ENCODE results near the gene SNX9.
"Not testable (repeated sequence)": the region's sequence is repeated elsewhere in the genome, so short reads cannot be mapped to it uniquely, and the experiment has no call there.

The SNX9 gene

DNA sequence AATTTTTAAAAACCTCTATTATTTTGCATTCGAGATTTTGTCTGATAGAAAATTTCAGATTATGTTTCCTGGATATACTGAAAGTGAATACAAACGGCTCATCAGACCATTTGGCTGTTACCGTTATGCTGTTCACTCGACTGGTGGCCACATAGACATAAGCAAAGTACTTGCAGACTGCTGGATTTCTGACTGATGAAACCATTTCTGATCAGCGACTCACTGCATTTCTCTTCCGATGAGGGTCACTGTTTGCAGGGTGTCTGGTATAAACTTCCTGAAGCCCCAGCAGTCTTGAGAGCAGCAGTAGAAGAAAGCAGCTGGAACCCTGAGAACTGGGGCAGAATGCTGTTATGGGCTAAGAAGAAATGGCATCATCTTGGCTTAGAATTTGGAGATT is 17.7 kb downstream of the SNX9 start:
- TF ChIP-seq, protein P1, sequence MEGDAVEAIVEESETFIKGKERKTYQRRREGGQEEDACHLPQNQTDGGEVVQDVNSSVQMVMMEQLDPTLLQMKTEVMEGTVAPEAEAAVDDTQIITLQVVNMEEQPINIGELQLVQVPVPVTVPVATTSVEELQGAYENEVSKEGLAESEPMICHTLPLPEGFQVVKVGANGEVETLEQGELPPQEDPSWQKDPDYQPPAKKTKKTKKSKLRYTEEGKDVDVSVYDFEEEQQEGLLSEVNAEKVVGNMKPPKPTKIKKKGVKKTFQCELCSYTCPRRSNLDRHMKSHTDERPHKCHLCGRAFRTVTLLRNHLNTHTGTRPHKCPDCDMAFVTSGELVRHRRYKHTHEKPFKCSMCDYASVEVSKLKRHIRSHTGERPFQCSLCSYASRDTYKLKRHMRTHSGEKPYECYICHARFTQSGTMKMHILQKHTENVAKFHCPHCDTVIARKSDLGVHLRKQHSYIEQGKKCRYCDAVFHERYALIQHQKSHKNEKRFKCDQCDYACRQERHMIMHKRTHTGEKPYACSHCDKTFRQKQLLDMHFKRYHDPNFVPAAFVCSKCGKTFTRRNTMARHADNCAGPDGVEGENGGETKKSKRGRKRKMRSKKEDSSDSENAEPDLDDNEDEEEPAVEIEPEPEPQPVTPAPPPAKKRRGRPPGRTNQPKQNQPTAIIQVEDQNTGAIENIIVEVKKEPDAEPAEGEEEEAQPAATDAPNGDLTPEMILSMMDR (IDR thresholded peaks at IDR 0.05; ENCODE audit: low read depth, low read length) = no peak
- H3K4me3 ChIP-seq (replicated peaks in 1 of 2; ENCODE audit: low read depth in 2 of 2, low read length in 2 of 2) = no peak overlapping the region
- DNase-seq (ENCODE audit: low read depth in 2 of 2) = peak; percentile 58 to 62

DNA sequence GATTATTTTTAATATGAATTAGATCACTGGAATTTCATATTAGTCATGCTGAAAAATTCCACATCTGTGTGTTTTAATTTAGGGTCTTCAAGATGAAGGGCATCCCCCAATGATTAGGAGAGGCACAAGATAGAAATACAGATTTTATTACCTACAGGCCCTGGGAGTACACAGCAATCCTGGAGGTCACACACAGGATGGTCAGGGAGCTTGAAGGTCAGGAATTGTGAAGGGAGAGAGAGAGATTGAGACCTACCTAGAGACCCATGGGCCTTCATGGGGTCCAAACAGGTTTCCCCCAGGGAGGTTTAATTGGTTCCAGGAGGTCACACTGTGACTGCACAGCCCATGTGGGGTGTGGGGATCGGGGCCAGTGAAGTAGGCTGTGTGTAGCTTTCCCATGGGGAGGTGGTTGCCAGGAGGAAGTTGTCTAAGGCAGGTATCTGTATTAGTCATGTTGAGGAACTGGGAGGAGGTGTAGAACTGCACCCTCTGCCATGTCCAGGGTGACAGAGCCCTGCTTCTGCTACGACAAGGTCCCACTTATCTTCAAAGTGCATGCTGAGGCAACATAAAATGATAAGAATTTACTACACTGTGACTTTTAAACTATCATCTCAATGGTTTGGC is 18.3 kb downstream of the SNX9 start:
- TF ChIP-seq, protein P1 (IDR thresholded peaks at IDR 0.05; ENCODE audit: low read depth, low read length) = peak; percentile 3
- peak in 1 of 2 donors; percentile 29 for DNase-seq (ENCODE audit: low read depth in 2 of 2)
- no peak overlapping the region for H3K4me3 ChIP-seq (replicated peaks in 1 of 2; ENCODE audit: low read depth in 2 of 2, low read length in 2 of 2)

DNA sequence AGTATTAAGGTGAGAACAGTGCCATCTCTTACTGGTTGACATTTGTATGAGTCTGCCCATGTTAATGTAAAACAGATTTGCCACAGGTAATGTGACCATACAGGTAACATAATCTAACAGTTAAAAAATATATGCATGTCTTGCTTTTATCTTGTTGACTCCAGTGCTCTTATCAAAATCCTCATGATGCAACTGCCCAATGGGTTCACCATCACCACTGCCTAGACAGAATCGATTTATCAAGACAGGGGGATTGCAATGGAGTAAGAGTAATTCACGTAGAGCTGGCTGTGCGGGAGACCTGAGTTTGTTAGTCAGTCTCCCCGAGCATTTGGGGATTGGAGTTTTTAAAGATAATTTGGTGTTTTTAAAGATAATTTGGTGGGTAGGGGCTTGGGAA is 19.2 kb downstream of the SNX9 start:
- TF ChIP-seq, protein P1 (IDR thresholded peaks at IDR 0.05; ENCODE audit: low read depth, low read length) = no peak
- no peak overlapping the region for H3K4me3 ChIP-seq (replicated peaks in 1 of 2; ENCODE audit: low read depth in 2 of 2, low read length in 2 of 2)

DNA sequence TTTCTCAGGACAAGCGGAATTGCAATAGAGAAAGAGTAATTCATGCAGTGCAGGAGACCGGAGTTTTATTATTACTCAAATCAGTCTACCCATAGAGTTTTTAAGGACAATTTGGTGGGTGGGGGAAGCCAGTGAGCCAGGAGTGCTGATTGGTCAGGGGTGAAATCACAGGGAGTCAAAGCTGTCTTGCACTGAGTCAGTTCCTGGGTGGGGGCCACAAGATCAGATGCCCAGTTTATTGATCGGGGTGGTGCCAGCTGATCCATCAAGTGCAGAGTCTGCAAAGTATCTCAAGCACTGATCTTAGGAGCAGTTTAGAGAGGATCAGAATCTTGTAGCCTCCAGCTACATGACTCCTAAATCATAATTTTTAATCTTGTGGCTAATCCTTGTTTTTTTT is 21.1 kb downstream of the SNX9 start:
- DNase-seq (ENCODE audit: low read depth in 2 of 2); H3K4me3 ChIP-seq (replicated peaks in 1 of 2; ENCODE audit: low read depth in 2 of 2, low read length in 2 of 2): not testable (repeated sequence)

More for the DNA sequence above, 19.2 kb downstream of the SNX9 start:
- no peak for DNase-seq (ENCODE audit: low read depth in 2 of 2)

DNA sequence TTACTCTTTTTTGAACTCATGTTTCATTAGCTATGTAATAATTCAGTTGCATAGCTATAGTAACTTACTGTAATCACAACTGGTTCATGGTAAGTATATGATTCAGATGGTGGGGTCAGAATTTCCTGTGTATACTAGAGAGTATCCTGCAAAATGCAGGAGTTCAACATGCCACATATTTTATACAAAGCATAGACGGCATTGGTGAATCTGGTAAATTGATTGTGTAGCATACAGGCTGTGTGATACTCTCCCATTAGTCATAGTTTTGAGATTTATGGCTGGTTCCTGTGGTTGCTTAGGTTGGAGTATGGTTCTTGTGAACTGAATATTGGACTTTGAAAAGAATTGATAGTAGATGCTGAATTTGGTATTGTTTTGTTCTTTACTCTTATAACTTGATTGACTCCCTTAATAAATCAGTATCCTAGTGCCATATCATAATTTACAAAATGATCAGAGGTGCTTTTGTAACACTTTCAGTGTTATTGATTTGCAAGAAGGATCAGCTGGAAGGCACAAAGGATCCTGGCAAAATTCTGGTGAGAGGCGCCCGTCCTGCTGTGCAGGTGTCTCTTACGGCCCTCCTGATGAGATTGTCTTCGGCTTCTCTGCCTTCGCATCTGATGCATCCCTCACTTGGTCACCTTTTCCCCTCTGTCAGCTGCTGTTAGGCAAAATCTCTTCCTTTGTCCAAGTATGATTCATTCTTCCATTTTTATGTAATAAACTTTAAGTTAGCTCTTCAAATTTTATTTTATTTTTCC is 22.6 kb downstream of the SNX9 start:
- no peak overlapping the region for H3K4me3 ChIP-seq (replicated peaks in 1 of 2; ENCODE audit: low read depth in 2 of 2, low read length in 2 of 2)
- TF ChIP-seq, protein P1 (IDR thresholded peaks at IDR 0.05; ENCODE audit: low read depth, low read length) = no peak
- DNase-seq (ENCODE audit: low read depth in 2 of 2) = no peak

DNA sequence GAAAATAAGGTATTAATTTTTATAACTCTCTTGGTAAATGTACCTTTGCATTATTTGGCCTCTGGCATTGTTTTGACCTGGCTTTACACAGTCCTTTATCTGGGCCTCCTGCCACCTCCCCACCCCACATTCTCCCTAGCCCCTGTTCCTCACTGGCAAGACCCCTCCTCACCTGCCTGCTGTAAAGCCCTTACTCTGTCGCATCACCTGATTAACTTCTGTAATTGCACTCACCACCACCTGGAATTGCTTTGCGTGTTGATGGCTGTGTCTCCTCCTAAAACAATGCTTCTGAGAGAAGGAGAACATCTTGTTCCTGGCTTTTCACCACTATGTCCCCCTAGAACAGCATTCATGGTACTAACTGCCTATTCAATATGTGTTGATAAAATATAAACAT is 24.8 kb downstream of the SNX9 start:
- no peak for DNase-seq (ENCODE audit: low read depth in 2 of 2)
- H3K4me3 ChIP-seq (replicated peaks in 1 of 2; ENCODE audit: low read depth in 2 of 2, low read length in 2 of 2) = no peak overlapping the region
- TF ChIP-seq, protein P1 (IDR thresholded peaks at IDR 0.05; ENCODE audit: low read depth, low read length) = no peak

DNA sequence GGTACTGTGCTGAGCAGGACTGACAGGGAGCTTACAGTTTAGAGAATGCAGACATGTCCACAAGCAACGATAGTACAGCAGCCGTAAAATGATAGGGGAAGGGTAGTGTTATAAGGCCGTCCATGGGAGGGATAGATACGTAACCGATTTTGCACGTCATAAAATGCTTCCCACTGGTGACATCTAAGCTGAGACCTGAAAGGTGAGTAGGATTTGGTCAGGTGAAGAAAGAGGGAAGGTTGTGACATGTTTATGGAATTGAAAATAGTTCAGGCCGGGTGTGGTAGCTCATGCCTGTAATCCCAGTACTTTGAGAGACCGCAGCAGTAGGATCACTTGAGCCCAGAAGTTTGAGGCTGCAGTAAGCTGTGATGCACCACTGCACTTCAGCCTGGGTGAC is 25.6 kb downstream of the SNX9 start:
- TF ChIP-seq, protein P1 (IDR thresholded peaks at IDR 0.05; ENCODE audit: low read depth, low read length) = no peak
- no peak overlapping the region for H3K4me3 ChIP-seq (replicated peaks in 1 of 2; ENCODE audit: low read depth in 2 of 2, low read length in 2 of 2)
- no peak for DNase-seq (ENCODE audit: low read depth in 2 of 2)

Measured in cardiac fibroblast (primary cell).